Right ventricle myocardium superior (tissue), 1 donor: ENCODE results near the gene SCYGR3. TPM values are rescaled to one million over a fixed set of nuclear protein-coding genes. Genes with fewer than 3 reads are reported as not detected.

Experiments used
- ATAC-seq: fragments of 200-7000 bp; cut with Tn5 transposase; one replicate; pipeline ENCODE4 v1.9.1; 2020; ENCODE audit warnings: mild to moderate bottlenecking; ENCODE audit not compliant: poor library complexity
- DNase-seq: peaks from one replicate; pipeline ENCODE4 v3.0.0-alpha.2; 2020
- intact Hi-C: fragments of 100-400 bp; cut with DNase I; formaldehyde crosslinking; loops from one replicate; pipeline ENCODE4 v1.11.2; 2022
- total RNA-seq: library from RNA; stranded (reverse); fragmentation: NEBNext Ultra II Directional; extraction: Animal tissue kit (Norgen Biotek cat#: 25700); gene quantifications from one replicate; pipeline ENCODE4 v1.2.1, GENCODE V29; 2021
- donor health status: DM: no; HTN: yes; CAD: no; lungs with severe emphysema.

SCYGR3 gene
- total RNA-seq, 1 donor from 2014 or later, result not detected

DNA sequence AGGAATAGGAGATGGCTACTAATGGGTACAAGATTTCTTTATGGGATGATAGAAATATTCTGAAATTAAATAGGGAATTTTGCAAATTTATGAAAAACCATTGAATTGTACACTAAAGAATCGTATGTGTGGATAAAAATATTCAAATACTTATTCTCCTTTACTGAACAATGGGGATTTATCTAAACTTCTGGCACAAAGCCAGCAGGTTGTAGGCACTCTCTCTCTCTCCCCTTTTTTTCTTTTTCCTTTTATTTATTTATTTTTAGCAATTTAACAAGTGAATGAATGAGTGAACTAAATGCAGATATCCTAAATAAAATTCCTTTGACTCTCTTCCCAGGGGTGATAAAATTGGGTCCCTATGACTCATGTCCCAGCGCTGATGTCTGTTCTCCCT lies 37.8 kb downstream of the SCYGR3 start:
- DNase-seq, result no peak
- intact Hi-C loops, result no loop called here
- ATAC-seq, result no peak

DNA sequence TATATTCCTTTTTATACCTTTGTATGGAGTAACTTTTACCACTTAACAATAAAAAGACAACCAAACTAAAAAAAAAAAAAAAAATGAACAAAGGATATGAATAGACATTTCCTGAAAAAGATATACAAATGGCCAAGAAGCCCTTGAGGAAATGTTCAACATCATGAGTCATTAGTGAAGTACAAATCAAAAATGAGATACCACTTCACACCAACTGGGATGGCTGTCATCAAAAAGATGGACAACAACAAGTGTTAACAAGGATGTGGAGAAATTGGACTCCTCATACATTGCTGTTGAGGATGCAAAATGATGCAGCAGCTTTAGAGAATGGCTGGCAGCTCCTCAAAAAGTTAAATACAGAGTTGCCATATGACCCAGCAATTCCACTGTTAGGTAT lies 38.5 kb downstream of the SCYGR3 start:
- no peak for ATAC-seq
- intact Hi-C loops, result no loop called here
- DNase-seq, result no peak

DNA sequence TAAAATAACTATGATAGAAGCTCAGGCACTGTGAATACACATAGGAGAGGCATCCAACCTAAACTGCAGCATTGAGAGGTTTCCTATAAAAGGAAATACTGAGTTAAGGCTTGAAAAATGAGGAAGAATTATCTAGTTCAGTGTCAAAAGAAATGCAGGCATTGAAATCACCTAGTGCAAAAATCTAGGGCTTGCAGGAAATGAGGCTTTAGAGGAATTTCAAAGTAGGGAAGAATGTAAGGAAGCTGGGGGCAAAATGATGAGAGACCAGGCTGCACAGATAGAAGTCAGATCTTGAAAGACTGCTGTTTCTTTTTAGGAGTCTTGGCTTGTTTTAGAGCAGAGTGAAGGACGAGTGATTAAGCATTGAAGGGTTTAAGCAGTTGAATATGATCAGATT lies 44.0 kb downstream of the SCYGR3 start:
- intact Hi-C loops, result no loop called here
- ATAC-seq (no peak), DNase-seq (no peak)

DNA sequence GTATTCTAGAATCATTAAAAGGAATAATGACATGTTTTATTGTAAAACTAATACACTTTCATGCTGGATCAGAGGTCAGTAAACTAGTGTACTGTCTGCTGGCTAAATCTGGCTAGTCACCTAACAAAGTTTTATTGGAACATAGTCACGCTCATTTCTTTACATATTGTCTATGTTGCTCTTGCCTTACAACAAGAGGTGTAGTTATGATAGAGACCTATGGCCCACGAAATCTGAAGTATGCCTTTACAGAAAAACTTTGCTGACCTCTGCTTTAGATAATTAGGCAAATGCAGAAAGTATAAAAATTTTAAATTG lies 45.8 kb downstream of the SCYGR3 start:
- intact Hi-C loops, result no loop called here
- no peak for ATAC-seq
- no peak for DNase-seq

DNA sequence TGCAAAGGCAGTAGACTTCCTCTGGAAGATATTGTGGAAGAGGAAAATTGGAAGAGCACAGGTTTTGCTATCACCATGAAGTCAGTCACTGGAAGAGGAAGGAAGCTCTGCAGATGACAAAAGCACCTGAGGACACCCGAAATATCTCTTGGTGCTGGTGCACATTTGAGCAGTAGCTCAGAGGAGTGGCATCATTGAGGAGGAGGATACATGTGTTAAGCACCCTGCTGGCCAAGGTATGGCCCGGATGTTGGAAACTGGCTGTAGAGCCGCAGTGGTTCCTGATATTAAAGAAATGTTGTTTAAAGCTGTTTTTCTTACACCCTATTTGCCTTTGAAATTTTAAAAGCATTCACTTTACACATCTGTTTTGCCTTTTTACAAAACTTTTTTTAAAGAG lies 48.6 kb downstream of the SCYGR3 start:
- intact Hi-C loops, result no loop called here
- no peak for DNase-seq
- ATAC-seq, result no peak

DNA sequence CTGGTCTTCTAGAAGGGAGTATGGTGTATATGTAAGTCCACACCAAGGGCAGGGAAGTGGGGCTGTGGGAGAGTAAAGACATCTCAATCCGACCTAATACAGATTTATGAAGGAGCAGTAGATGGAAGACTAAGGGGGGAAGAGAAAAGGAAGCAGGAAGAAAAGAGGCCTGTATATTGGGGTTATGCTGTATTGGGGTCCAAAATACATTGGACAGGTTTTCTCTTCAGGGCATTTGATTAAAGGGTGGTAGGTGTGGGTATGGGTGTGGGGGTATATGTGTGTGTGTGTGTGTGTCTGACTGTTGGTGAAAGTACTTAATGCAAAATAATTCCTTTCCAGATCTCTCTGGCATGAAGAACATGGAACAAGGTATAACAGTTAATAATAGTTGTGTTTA lies 49.6 kb downstream of the SCYGR3 start:
- intact Hi-C loops, result no loop called here
- ATAC-seq, result no peak
- no peak for DNase-seq

Other genes with a start within 250 kb of the SCYGR3 start
- not detected for gene TM4SF20, start 235.5 kb downstream of the SCYGR3 start, total RNA-seq
- gene SCYGR1, start 226.9 kb downstream of the SCYGR3 start, total RNA-seq, result not detected
- 55.7 TPM for gene AGFG1, start 142.7 kb downstream of the SCYGR3 start, total RNA-seq
- gene SCYGR2, start 15.9 kb downstream of the SCYGR3 start, total RNA-seq, result not detected
- gene SCYGR4, start 2.7 kb upstream of the SCYGR3 start, total RNA-seq, result not detected
- gene SCYGR5, start 52.0 kb upstream of the SCYGR3 start, total RNA-seq, result not detected
- 2.1 TPM for gene SLC19A3, start 103.2 kb upstream of the SCYGR3 start, total RNA-seq
- not detected for gene SCYGR6, start 109.9 kb upstream of the SCYGR3 start, total RNA-seq
- gene SCYGR7, start 113.5 kb upstream of the SCYGR3 start, total RNA-seq, result not detected
- gene SCYGR8, start 131.1 kb upstream of the SCYGR3 start, total RNA-seq, result not detected
- gene CCL20, start 199.0 kb upstream of the SCYGR3 start, total RNA-seq, result not detected